B cell (primary cell): Measurements from ENCODE around the gene GSX1. TPM values are rescaled to one million over a fixed set of nuclear protein-coding genes. Genes with fewer than 3 reads are reported as not detected.

Experiments
- ATAC-seq: fragments of 200-7000 bp; cut with Tn5 transposase; one replicate; pipeline ENCODE4 v1.10.0; 2021; ENCODE audit warnings: low read depth, mild to moderate bottlenecking, moderate number of reproducible peaks, moderate library complexity
- CTCF ChIA-PET: fragments of 350-600 bp; sonication (Branson Sonifier 250); formaldehyde crosslinking; loops from one replicate; lab custom pipeline; 2021; ENCODE audit warnings: antibody characterized with exemption, inconsistent platforms; lab: Charles Lee
- POLR2A ChIA-PET: fragments of 350-600 bp; sonication (Branson Sonifier 250); formaldehyde crosslinking; loops from one replicate; lab custom pipeline; 2021; ENCODE audit warnings: antibody characterized with exemption; lab: Charles Lee
- DNase-seq: peaks from one replicate; pipeline ENCODE4 v3.0.0; 2013
- H2AFZ ChIP-seq: 2 replicates; pipeline ENCODE4 v1.6.1; 2012; ENCODE audit warnings: mild to moderate bottlenecking, low read depth, low read length; ENCODE audit not compliant: insufficient read depth, poor library complexity, severe bottlenecking
- H3K27ac ChIP-seq, 2 donors: 1 replicate in 1 of 2; 2 replicates in 1 of 2; pipeline ENCODE4 v1.5.1; 2012 to 2013; ENCODE audit warnings: low read length in 2 of 2, mild to moderate bottlenecking in 2 of 2, moderate library complexity in 1 of 2
- H3K27me3 ChIP-seq, 4 experiments: fragments of 200-600 bp in 1 of 4; sonication (generic) in 1 of 4; replicated peaks in 1 of 4; 1 replicate in 2 of 4; 2 replicates in 2 of 4; pipeline versions ENCODE4 v1.6.1 to v1.7.0; 2013 to 2016; ENCODE audit warnings: low read length in 3 of 4, mild to moderate bottlenecking in 2 of 4, mixed read lengths in 1 of 4, moderate library complexity in 1 of 4; ENCODE audit not compliant: insufficient read depth in 4 of 4, control insufficient read depth in 3 of 4; ENCODE audit errors: control extremely low read depth in 1 of 4
- H3K36me3 ChIP-seq, 2 experiments: replicated peaks in 1 of 2; 1 replicate in 1 of 2; 2 replicates in 1 of 2; pipeline versions ENCODE4 v1.6.1 to v1.7.1; 2013; ENCODE audit warnings: low read length in 1 of 2; ENCODE audit not compliant: insufficient read depth in 2 of 2, control insufficient read depth in 1 of 2; ENCODE audit errors: control extremely low read depth in 1 of 2, extremely low read depth in 1 of 2
- H3K4me1 ChIP-seq, 2 donors: fragments of 200-600 bp in 1 of 2; sonication (generic) in 1 of 2; 1 replicate in 1 of 2; 2 replicates in 1 of 2; pipeline versions ENCODE4 v1.5.1 to v1.6.1; 2013 to 2017; ENCODE audit warnings: low read length in 2 of 2; ENCODE audit not compliant: control insufficient read depth in 2 of 2, insufficient read depth in 2 of 2
- H3K4me2 ChIP-seq: replicated peaks from 2 replicates; pipeline ENCODE3; 2012; ENCODE audit warnings: mild to moderate bottlenecking, low read depth, low read length; ENCODE audit not compliant: poor library complexity, severe bottlenecking
- H3K4me3 ChIP-seq, 5 experiments: fragments of 200-600 bp in 1 of 5; sonication (generic) in 1 of 5; 1 replicate in 3 of 5; 2 replicates in 2 of 5; pipeline versions ENCODE4 v1.5.1 to v1.7.0; 2011 to 2016; ENCODE audit warnings: low read length in 4 of 5, mild to moderate bottlenecking in 4 of 5, low read depth in 2 of 5, control low read depth in 1 of 5, moderate library complexity in 1 of 5; ENCODE audit not compliant: insufficient read depth in 1 of 5; ENCODE audit errors: control extremely low read depth in 1 of 5, extremely low read depth in 1 of 5
- H3K79me2 ChIP-seq: fragments of 200-600 bp; sonication (generic); one replicate; pipeline ENCODE4 v1.6.0; 2016; ENCODE audit warnings: low read length; ENCODE audit not compliant: control insufficient read depth, insufficient read depth
- H3K9ac ChIP-seq: fragments of 200-600 bp; sonication (generic); 2 replicates; pipeline ENCODE4 v1.6.1; 2017; ENCODE audit warnings: mild to moderate bottlenecking, low read length, moderate library complexity
- H3K9me3 ChIP-seq, 3 donors: one replicate each; pipeline versions ENCODE4 v1.6.1 to v1.7.1; 2013; ENCODE audit warnings: low read length in 2 of 3; ENCODE audit not compliant: control insufficient read depth in 2 of 3, insufficient read depth in 1 of 3; ENCODE audit errors: control extremely low read depth in 1 of 3
- H4K20me1 ChIP-seq: 2 replicates; pipeline ENCODE4 v1.6.0; 2012; ENCODE audit warnings: mild to moderate bottlenecking, low read length; ENCODE audit not compliant: insufficient read depth, control insufficient read depth, poor library complexity, severe bottlenecking
- H3K27ac Mint-ChIP-seq: one replicate; pipeline ENCODE4 v1.8.0; 2021; ENCODE audit warnings: mixed read lengths
- H3K27me3 Mint-ChIP-seq: one replicate; pipeline ENCODE4 v1.8.0; 2021; ENCODE audit warnings: mixed read lengths
- H3K4me1 Mint-ChIP-seq: one replicate; pipeline ENCODE4 v1.8.0; 2021; ENCODE audit warnings: mixed read lengths
- H3K4me3 Mint-ChIP-seq: one replicate; pipeline ENCODE4 v1.8.0; 2021; ENCODE audit warnings: mixed read lengths
- H3K9me3 Mint-ChIP-seq: one replicate; pipeline ENCODE4 v1.8.0; 2022; ENCODE audit warnings: mixed read lengths; ENCODE audit not compliant: insufficient read depth
- CTCF ChIP-seq: fragments of 200-600 bp; IDR thresholded peaks from one replicate; pipeline ENCODE4 v1.8.0; 2022; ENCODE audit warnings: antibody characterized with exemption, mild to moderate bottlenecking
- EZH2 ChIP-seq: IDR thresholded peaks from 2 replicates; pipeline ENCODE4 v1.6.1; 2012; ENCODE audit warnings: borderline replicate concordance, low read depth, mild to moderate bottlenecking, moderate library complexity, low read length; ENCODE audit not compliant: insufficient read depth, poor library complexity, severe bottlenecking
- WGBS: methylation state at CpG from one replicate; pipeline ENCODE4 v1.1.5; 2013; ENCODE audit warnings: missing lambda C conversion rate; ENCODE audit not compliant: insufficient coverage; 5-methylcytosine and 5-hydroxymethylcytosine counted together
- intact Hi-C: fragments of 100-400 bp; cut with micrococcal nuclease; formaldehyde crosslinking; loops from one replicate; pipeline ENCODE4 v1.10.0; 2022
- polyA plus RNA-seq: library from polyadenylated mRNA; depleted of rRNA; stranded (reverse); fragments of >200 nt; gene quantifications from 2 replicates; pipeline ENCODE4 v1.2.3, GENCODE V29; 2012
- total RNA-seq, 2 donors: library from RNA; stranded (reverse); fragments of 120-200 nt in 1 of 2; gene quantifications; 1 replicate in 1 of 2; 2 replicates in 1 of 2; pipeline versions ENCODE4 v1.2.3 to v1.2.4, GENCODE V29; 2013 to 2022

Gene GSX1
- total and polyA plus RNA-seq, 2 donors (not counting 1 experiment from before 2014, with no cell fraction given): not detected

GRCh38 chr13:27751953-27752532, 40.2 kb upstream of the GSX1 start:
- Mint-ChIP-seq H3K27me3 (peaks cover 33% of the 10 kb centered on the region), H3K27ac (no peak overlapping the region), H3K4me3 (no peak overlapping the region), H3K9me3 (peaks cover 5% of the 10 kb centered on the region), H3K4me1 (no peaks in the 10 kb centered on the region)
- Histone ChIP-seq H3K9me3 (peaks cover 0 to 12% (median 8%) of the 10 kb centered on the region in 3 donors), H3K9ac (no peak overlapping the region), H3K27ac (no peak overlapping the region), H3K4me3 (no peak overlapping the region), H3K36me3 (no peaks in the 10 kb centered on the region), H4K20me1 (no peaks in the 10 kb centered on the region), H3K4me1 (no peaks in the 10 kb centered on the region), H3K27me3 (peaks cover 0 to 4% (median 0%) of the 10 kb centered on the region in 4 experiments), H2AFZ (no peak overlapping the region), H3K4me2 (no peak overlapping the region), H3K79me2 (no peaks in the 10 kb centered on the region)
- TF ChIP-seq CTCF (no peak), EZH2 (no peak)
- intact Hi-C loops: no loop called here
- no peak for DNase-seq
- POLR2A ChIA-PET: no interaction called here
- CTCF ChIA-PET: no interaction called here
- 42% methylated on average over 3 of the region's 4 CpGs for WGBS
- no peak for ATAC-seq

- Histone ChIP-seq H3K4me2 (no peak overlapping the region), H2AFZ (no peak overlapping the region), H3K36me3 (no peaks in the 10 kb centered on the region), H3K9ac (no peak overlapping the region), H3K79me2 (no peaks in the 10 kb centered on the region), H3K4me3 (no peak overlapping the region), H4K20me1 (no peaks in the 10 kb centered on the region), H3K27ac (no peak overlapping the region), H3K9me3 (peaks cover 0 to 1% (median 0%) of the 10 kb centered on the region in 3 donors), H3K4me1 (no peaks in the 10 kb centered on the region), H3K27me3 (peaks cover 0 to 8% (median 4%) of the 10 kb centered on the region in 4 experiments)
- Mint-ChIP-seq H3K4me1 (no peaks in the 10 kb centered on the region), H3K27me3 (peaks cover 39% of the 10 kb centered on the region), H3K27ac (no peak overlapping the region), H3K9me3 (no peaks in the 10 kb centered on the region), H3K4me3 (no peak overlapping the region)
- intact Hi-C loops: no loop called here
- WGBS: 58% methylated on average over 4 of the region's 9 CpGs
- POLR2A ChIA-PET: no interaction called here
- CTCF ChIA-PET: no interaction called here
- no peak for ATAC-seq
- no peak for DNase-seq
- TF ChIP-seq EZH2: no peak
- no peak for TF ChIP-seq CTCF
These were observed 26.6 kb upstream of the GSX1 start for GRCh38 chr13:27765650-27766049.
